H1 (cell line): ENCODE measurements around the gene VPS52. TPM values are rescaled to one million over a fixed set of nuclear protein-coding genes. Genes with fewer than 3 reads are reported as not detected.

ENCODE experiments used
- CTCF ChIA-PET: fragments of 300-600 bp; sonication (Branson Sonifier 250); formaldehyde crosslinking; loops from one replicate; lab custom pipeline; 2021; ENCODE audit not compliant: partially characterized antibody; lab: Charles Lee
- POLR2A ChIA-PET: fragments of 300-600 bp; sonication (Branson Sonifier 250); formaldehyde crosslinking; loops from one replicate; lab custom pipeline; 2021; ENCODE audit warnings: inconsistent platforms; ENCODE audit not compliant: partially characterized antibody; lab: Charles Lee
- DNase-seq, 2 experiments: peaks; one replicate each; pipeline versions ENCODE4 v3.0.0 to v3.0.0-alpha.2; 2010 to 2022; ENCODE audit warnings: low spot score in 2 of 2, low read depth in 1 of 2, mixed read lengths in 1 of 2
- FAIRE-seq: peaks from 2 replicates; lab custom pipeline; 2011; peaks lifted over from hg19 to GRCh38; lab: Jason Lieb, UNC
- H2AFZ ChIP-seq: 2 replicates; pipeline ENCODE4 v1.8.1; 2012; ENCODE audit warnings: low read length, inconsistent platforms
- H2AK5ac ChIP-seq: 2 replicates; pipeline ENCODE4 v1.6.1; 2013; ENCODE audit warnings: low read depth, low read length
- H2BK120ac ChIP-seq: replicated peaks from 2 replicates; pipeline ENCODE3; 2013; ENCODE audit warnings: low read depth, low read length, inconsistent platforms
- H2BK12ac ChIP-seq: 2 replicates; pipeline ENCODE4 v1.6.1; 2013; ENCODE audit warnings: low read depth, low read length
- H2BK15ac ChIP-seq: 2 replicates; pipeline ENCODE4 v1.6.1; 2013; ENCODE audit warnings: low read length
- H2BK20ac ChIP-seq: 2 replicates; pipeline ENCODE4 v1.6.1; 2013; ENCODE audit warnings: low read length
- H2BK5ac ChIP-seq: 2 replicates; pipeline ENCODE4 v1.6.1; 2013; ENCODE audit warnings: low read depth, low read length
- H3K14ac ChIP-seq: 2 replicates; pipeline ENCODE4 v1.6.1; 2013; ENCODE audit warnings: inconsistent platforms; ENCODE audit not compliant: insufficient read length
- H3K18ac ChIP-seq: 2 replicates; pipeline ENCODE4 v1.6.1; 2013; ENCODE audit warnings: low read length; ENCODE audit errors: extremely low read depth
- H3K23ac ChIP-seq: 2 replicates; pipeline ENCODE4 v1.6.1; 2013; ENCODE audit warnings: inconsistent platforms; ENCODE audit not compliant: insufficient read length
- H3K23me2 ChIP-seq: 2 replicates; pipeline ENCODE4 v1.6.1; 2013; ENCODE audit warnings: low read depth, low read length
- H3K27ac ChIP-seq: 2 replicates; pipeline ENCODE4 v1.6.1; 2011; ENCODE audit warnings: low read depth, low read length, inconsistent platforms
- H3K27me3 ChIP-seq, 4 experiments: replicated peaks in 1 of 4; 1 replicate in 1 of 4; 2 replicates in 3 of 4; pipeline versions ENCODE4 v1.6.1 to v1.8.1; 2011 to 2013; ENCODE audit warnings: low read length in 3 of 4, mild to moderate bottlenecking in 3 of 4, inconsistent platforms in 2 of 4, mixed read lengths in 2 of 4, moderate library complexity in 1 of 4; ENCODE audit not compliant: control insufficient read depth in 3 of 4, insufficient read depth in 3 of 4; ENCODE audit errors: extremely low read depth in 1 of 4
- H3K36me3 ChIP-seq, 4 experiments: 2 replicates each; pipeline versions ENCODE4 v1.6.1 to v1.8.1; 2011 to 2013; ENCODE audit warnings: mild to moderate bottlenecking in 4 of 4, low read length in 3 of 4, moderate library complexity in 2 of 4, control low read depth in 1 of 4, inconsistent platforms in 1 of 4; ENCODE audit not compliant: insufficient read depth in 4 of 4, control insufficient read depth in 2 of 4
- H3K4ac ChIP-seq: replicated peaks from 2 replicates; pipeline ENCODE3; 2013; ENCODE audit warnings: low read length, low read depth, mixed read lengths, inconsistent platforms; ENCODE audit not compliant: insufficient read length
- H3K4me1 ChIP-seq, 4 experiments: replicated peaks in 1 of 4; 1 replicate in 1 of 4; 2 replicates in 3 of 4; pipeline versions ENCODE4 v1.6.1 to v1.8.1; 2011 to 2013; ENCODE audit warnings: low read length in 3 of 4, inconsistent platforms in 2 of 4, mixed read lengths in 1 of 4; ENCODE audit not compliant: insufficient read depth in 4 of 4, control insufficient read depth in 3 of 4
- H3K4me2 ChIP-seq, 2 experiments: 2 replicates each; pipeline versions ENCODE4 v1.6.1 to v1.8.1; 2011 to 2013; ENCODE audit warnings: low read depth in 2 of 2, low read length in 2 of 2, control low read depth in 1 of 2, inconsistent platforms in 1 of 2, mild to moderate bottlenecking in 1 of 2; ENCODE audit not compliant: insufficient read depth in 1 of 2
- H3K4me3 ChIP-seq, 4 experiments: fragments of 200-600, 300-600 bp in 1 of 4; sonication (generic), shearing (Covaris generic), sonication (Bioruptor Twin) in 1 of 4; 2 replicates each; pipeline versions ENCODE4 v1.5.1 to v1.8.1; 2011 to 2016; ENCODE audit warnings: low read length in 4 of 4, low read depth in 3 of 4, control low read depth in 2 of 4, inconsistent platforms in 2 of 4, mild to moderate bottlenecking in 2 of 4, mixed read lengths in 1 of 4, moderate library complexity in 1 of 4; ENCODE audit not compliant: insufficient read depth in 2 of 4; ENCODE audit errors: extremely low read depth in 1 of 4
- H3K56ac ChIP-seq: replicated peaks from 2 replicates; pipeline ENCODE3; 2013; ENCODE audit warnings: low read depth, mild to moderate bottlenecking, mixed read lengths, low read length, inconsistent platforms; ENCODE audit not compliant: insufficient read length
- H3K79me1 ChIP-seq: 2 replicates; pipeline ENCODE4 v1.6.1; 2013; ENCODE audit warnings: low read depth, low read length, control low read depth
- H3K79me2 ChIP-seq, 2 experiments: 2 replicates each; pipeline versions ENCODE4 v1.6.1 to v1.8.1; 2012 to 2013; ENCODE audit warnings: low read length in 2 of 2, mild to moderate bottlenecking in 2 of 2, inconsistent platforms in 1 of 2; ENCODE audit not compliant: insufficient read depth in 2 of 2, control insufficient read depth in 1 of 2
- H3K9ac ChIP-seq, 4 experiments: replicated peaks in 1 of 4; 1 replicate in 1 of 4; 2 replicates in 3 of 4; pipeline versions ENCODE4 v1.6.1 to v1.8.1; 2011 to 2013; ENCODE audit warnings: low read depth in 3 of 4, low read length in 3 of 4, control low read depth in 2 of 4, mild to moderate bottlenecking in 2 of 4, moderate library complexity in 2 of 4, inconsistent platforms in 1 of 4; ENCODE audit errors: extremely low read depth in 1 of 4
- H3K9me3 ChIP-seq, 2 experiments: 2 replicates each; pipeline versions ENCODE4 v1.6.1 to v1.8.1; 2012 to 2013; ENCODE audit warnings: mild to moderate bottlenecking in 2 of 2, moderate library complexity in 2 of 2, control low read depth in 1 of 2, inconsistent platforms in 1 of 2, low read depth in 1 of 2, low read length in 1 of 2, mixed read lengths in 1 of 2; ENCODE audit not compliant: insufficient read depth in 2 of 2
- H4K20me1 ChIP-seq, 2 experiments: replicated peaks in 1 of 2; 2 replicates each; pipeline versions ENCODE3 to v1.8.1; 2011 to 2013; ENCODE audit warnings: inconsistent platforms in 2 of 2, low read length in 2 of 2, mild to moderate bottlenecking in 1 of 2; ENCODE audit not compliant: insufficient read depth in 2 of 2, control insufficient read depth in 1 of 2
- H4K5ac ChIP-seq: 2 replicates; pipeline ENCODE4 v1.6.1; 2013; ENCODE audit warnings: low read length, low read depth, mixed read lengths, inconsistent platforms; ENCODE audit not compliant: insufficient read length
- H4K8ac ChIP-seq: 2 replicates; pipeline ENCODE4 v1.8.0; 2013; ENCODE audit warnings: mild to moderate bottlenecking, moderate library complexity, low read length, inconsistent platforms; ENCODE audit not compliant: insufficient read depth; ENCODE audit errors: extremely low read depth
- H4K91ac ChIP-seq: replicated peaks from 2 replicates; pipeline ENCODE3; 2013; ENCODE audit warnings: low read length, mixed read lengths, inconsistent platforms; ENCODE audit not compliant: insufficient read length
- ASH2L ChIP-seq: fragments of 200-600, 300-600 bp; sonication (generic); IDR thresholded peaks from one replicate; pipeline ENCODE4 v1.7.1; 2017; ENCODE audit warnings: low read length
- CTBP2 ChIP-seq: IDR thresholded peaks from 2 replicates; pipeline ENCODE4 v1.7.0; 2011; ENCODE audit warnings: borderline replicate concordance, mild to moderate bottlenecking, moderate library complexity, mixed read lengths, low read length; ENCODE audit not compliant: insufficient read depth, insufficient read length
- RAD21 ChIP-seq, 2 experiments: IDR thresholded peaks in 1 of 2; conservative IDR thresholded peaks in 1 of 2; 2 replicates each; pipeline ENCODE4 v1.6.1; 2011; ENCODE audit warnings: low read depth in 2 of 2, low read length in 2 of 2, improper control_type of control experiment in 1 of 2, inconsistent platforms in 1 of 2, mild to moderate bottlenecking in 1 of 2, moderate library complexity in 1 of 2
- RFX5 ChIP-seq: IDR thresholded peaks from 2 replicates; pipeline ENCODE4 v1.6.1; 2011; ENCODE audit warnings: low read depth, low read length, improper control_type of control experiment, borderline replicate concordance
- SAP30 ChIP-seq: fragments of 300-600 bp; sonication (generic); IDR thresholded peaks from 2 replicates; pipeline ENCODE4 v1.7.1; 2012; ENCODE audit warnings: low read length, moderate library complexity, mild to moderate bottlenecking, inconsistent platforms; ENCODE audit not compliant: insufficient read depth, insufficient replicate concordance
- TEAD4 ChIP-seq: IDR thresholded peaks from 2 replicates; pipeline ENCODE4 v1.6.1; 2012; ENCODE audit warnings: low read depth, low read length, inconsistent platforms, mixed read lengths
- WGBS, 2 experiments: shearing (Covaris generic) in 1 of 2; methylation state at CpG; one replicate each; pipeline versions ENCODE4 v1.1.6 to v1.1.7; 2013 to 2015; ENCODE audit warnings: low lambda C conversion rate in 2 of 2, mixed read lengths in 2 of 2, inconsistent platforms in 1 of 2, low coverage in 1 of 2, missing lambda C conversion rate in 1 of 2; ENCODE audit not compliant: insufficient replicate concordance in 2 of 2, insufficient coverage in 1 of 2, insufficient read length in 1 of 2; ENCODE audit errors: extremely low coverage in 1 of 2, missing lambda C conversion rate in 1 of 2; 5-methylcytosine and 5-hydroxymethylcytosine counted together
- polyA plus RNA-seq, 7 experiments: library from polyadenylated mRNA; depleted of rRNA in 3 of 7; stranded (reverse) in 5 of 7; unstranded in 2 of 7; fragments of >200 nt in 5 of 7; fragments of 200-250 nt in 2 of 7; gene quantifications; 1 replicate in 5 of 7; 2 replicates in 1 of 7; 4 replicates in 1 of 7; pipeline versions ENCODE4 v1.2.1 to v1.2.3, GENCODE V29; 2011 to 2013; ENCODE audit warnings: missing spikeins in 2 of 7, mixed read lengths in 2 of 7
- total RNA-seq: library from RNA; stranded (reverse); fragmentation: NEBNext Ultra II Directional; extraction: Animal tissue kit (Norgen Biotek cat#: 25700); gene quantifications from 2 replicates; pipeline ENCODE4 v1.2.1, GENCODE V29; 2021
- TF ChIP-seq, protein P1 (sequence below): IDR thresholded peaks from 2 replicates; pipeline ENCODE4 v1.6.1; 2011; ENCODE audit warnings: low read length, improper control_type of control experiment

The VPS52 gene
- total and polyA plus RNA-seq, 2 of the 8 experiments (the other 6 are each of a cell fraction or from before 2014, with no cell fraction given): 36.5 to 86.3 TPM

DNA sequence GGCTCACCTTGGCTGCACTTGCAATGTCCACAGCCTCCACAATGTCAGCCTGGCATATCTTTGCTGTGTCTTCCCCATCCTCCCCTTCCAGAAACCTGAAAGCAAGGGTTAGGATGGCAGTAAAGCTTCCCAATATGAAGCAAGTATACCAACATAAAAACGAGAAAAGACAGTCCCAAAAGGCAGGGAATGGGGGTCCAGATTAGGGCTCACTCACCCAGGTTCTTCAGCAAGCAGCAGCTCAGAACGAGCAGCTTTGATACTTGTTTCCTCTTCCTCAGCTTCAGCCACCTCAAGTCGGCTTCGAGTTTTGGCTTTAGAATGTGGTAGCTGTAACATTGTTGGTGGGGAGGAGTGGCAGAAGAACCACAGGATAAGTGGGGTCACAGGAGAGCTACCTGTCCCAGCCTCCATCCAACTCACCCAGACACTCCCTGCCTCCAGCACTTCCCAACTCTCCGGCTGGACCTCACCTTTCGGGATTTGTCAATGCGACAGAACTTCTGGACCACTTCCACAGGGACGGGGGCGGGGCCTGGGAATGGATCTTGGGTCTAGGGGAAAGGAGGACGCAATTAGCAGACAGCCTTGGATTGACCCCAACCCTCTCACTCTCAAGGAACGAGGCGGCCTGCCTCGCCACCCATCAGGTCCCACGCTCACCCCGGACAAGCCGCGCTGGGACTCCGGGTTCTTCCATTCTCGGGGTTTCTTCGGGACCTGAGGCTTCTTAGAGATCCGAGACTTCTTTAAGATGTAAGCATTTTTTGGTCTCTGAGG, 16.7 kb upstream of the VPS52 start:
- H3K36me3 ChIP-seq: peaks cover 15 to 39% (median 29%) of the 10 kb centered on the region in 4 experiments
- POLR2A ChIA-PET: interaction anchor here (1.5 to 16.7 kb wide), 5 partner anchors 9 to 81 kb away, joined by 3 to 337 read pairs (median 70); partner anchors contain the start of genes B3GALT4, RGL2, RPS18 and TAPBP
- WGBS, 2 experiments: 28% methylated on average over 21 of the region's 21 CpGs; no CpG with 5 or more reads in 1 of the 2 experiments
- H2AFZ ChIP-seq: no peak overlapping the region
- peak overlapping the region; percentile 74 to 97 (median 84) for H3K4me3 ChIP-seq
- H3K9ac ChIP-seq: peak overlapping the region in 3 of 4 experiments; percentile 39 to 56 (median 52); a peak in 5 of 7 replicates
- CTCF ChIA-PET: interaction anchor here (0.5 to 7.2 kb wide), 6 partner anchors 9 to 363 kb away, joined by 3 to 81 read pairs (median 4); partner anchors contain the start of genes B3GALT4 and RGL2
- no peak overlapping the region for H4K91ac ChIP-seq
- no peak overlapping the region for H2BK120ac ChIP-seq
- DNase-seq (no peak), FAIRE-seq (no peak)
- no peak overlapping the region for H3K4ac ChIP-seq
- TF ChIP-seq SAP30: no peak
- TF ChIP-seq RAD21 (IDR thresholded peaks at IDR 0.05 in 1 of 2, conservative IDR thresholded peaks at IDR 0.05 in 1 of 2; ENCODE audit: low read depth in 2 of 2, low read length in 2 of 2): no peak
- no peak for TF ChIP-seq RFX5
- TF ChIP-seq CTBP2: no peak
- TF ChIP-seq TEAD4: no peak
- no peak for TF ChIP-seq ASH2L
- TF ChIP-seq, protein P1, sequence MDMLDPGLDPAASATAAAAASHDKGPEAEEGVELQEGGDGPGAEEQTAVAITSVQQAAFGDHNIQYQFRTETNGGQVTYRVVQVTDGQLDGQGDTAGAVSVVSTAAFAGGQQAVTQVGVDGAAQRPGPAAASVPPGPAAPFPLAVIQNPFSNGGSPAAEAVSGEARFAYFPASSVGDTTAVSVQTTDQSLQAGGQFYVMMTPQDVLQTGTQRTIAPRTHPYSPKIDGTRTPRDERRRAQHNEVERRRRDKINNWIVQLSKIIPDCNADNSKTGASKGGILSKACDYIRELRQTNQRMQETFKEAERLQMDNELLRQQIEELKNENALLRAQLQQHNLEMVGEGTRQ: no peak
- no peak overlapping the region for H3K23ac ChIP-seq
- peaks cover 0 to 11% (median 5%) of the 10 kb centered on the region in 4 experiments; a peak in 5 of 7 replicates for H3K4me1 ChIP-seq
- H3K56ac ChIP-seq: peak overlapping the region; percentile 21
- H3K79me2 ChIP-seq: peaks cover 4 to 31% of the 10 kb centered on the region in 2 experiments; a peak in 3 of 4 replicates
- peak overlapping the region; percentile 76 to 92 for H3K4me2 ChIP-seq
- H3K9me3 ChIP-seq: no peaks in the 10 kb centered on the region; a peak in 1 of 4 replicates
- no peak overlapping the region for H2BK12ac ChIP-seq
- H2BK15ac ChIP-seq: no peak overlapping the region
- H2BK5ac ChIP-seq: no peak overlapping the region
- peaks cover 0 to 2% of the 10 kb centered on the region in 2 experiments for H4K20me1 ChIP-seq
- no peak overlapping the region for H2BK20ac ChIP-seq
- no peak overlapping the region for H3K14ac ChIP-seq
- peak overlapping the region; percentile 66 for H4K8ac ChIP-seq
- peaks cover 8% of the 10 kb centered on the region; the same call in 1 of the 2 replicates for H3K23me2 ChIP-seq
- H2AK5ac ChIP-seq: no peak overlapping the region
- H4K5ac ChIP-seq: no peak overlapping the region
- H3K27ac ChIP-seq: no peak overlapping the region
- H3K18ac ChIP-seq: no peak overlapping the region
- H3K27me3 ChIP-seq: no peaks in the 10 kb centered on the region
- peaks cover 8% of the 10 kb centered on the region; the same call in 1 of the 2 replicates for H3K79me1 ChIP-seq
